Measurements from ENCODE around the gene DNAH2. TPM values are rescaled to one million over a fixed set of nuclear protein-coding genes. Genes with fewer than 3 reads are reported as not detected.

DNAH2 gene
- total RNA-seq, 1 experiment from 2014 or later = 0.17 TPM

DNA sequence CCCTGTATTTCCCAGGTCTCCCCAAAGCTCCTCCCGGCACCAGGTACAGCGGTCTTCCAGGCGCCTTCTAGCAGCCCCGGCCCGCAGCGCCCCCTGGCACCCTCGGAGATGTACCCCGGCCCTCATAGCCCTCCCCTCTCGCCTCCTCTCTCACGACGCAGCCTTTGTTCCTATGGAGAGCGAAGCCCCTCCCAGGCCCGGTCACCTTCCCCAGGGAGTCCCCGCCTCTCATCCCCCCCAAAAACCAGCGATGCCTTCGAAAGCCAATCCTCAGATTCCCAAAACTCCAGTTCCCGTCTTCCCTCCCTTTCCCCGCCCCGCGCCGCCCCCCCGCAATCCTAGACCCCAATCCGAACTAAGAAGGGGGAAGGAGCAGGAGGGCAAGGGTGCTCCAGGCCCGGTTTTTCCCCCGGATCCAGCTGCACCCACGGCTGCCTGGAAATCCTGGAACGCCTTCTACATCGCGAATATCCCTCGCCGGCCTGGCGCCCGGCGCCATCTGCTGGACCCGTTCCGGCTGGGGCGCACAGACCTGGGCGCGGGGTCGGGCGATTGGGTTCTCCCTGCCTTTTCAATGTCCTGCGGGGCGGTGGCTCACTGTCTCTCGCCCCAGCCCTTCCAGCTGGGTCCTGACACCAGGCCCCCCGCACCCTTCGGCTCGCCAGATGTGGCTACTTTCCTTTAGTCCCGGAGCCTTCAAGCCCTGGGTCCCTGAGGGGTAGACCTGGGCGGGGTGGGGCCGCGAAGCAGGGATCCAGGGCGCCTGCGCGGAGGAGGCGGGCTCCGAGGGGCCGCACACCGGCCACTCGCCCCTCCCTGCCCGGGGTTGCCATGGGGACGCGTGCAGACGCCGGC is at the start of gene DNAH2 (continued):
- TF ChIP-seq, protein P1, sequence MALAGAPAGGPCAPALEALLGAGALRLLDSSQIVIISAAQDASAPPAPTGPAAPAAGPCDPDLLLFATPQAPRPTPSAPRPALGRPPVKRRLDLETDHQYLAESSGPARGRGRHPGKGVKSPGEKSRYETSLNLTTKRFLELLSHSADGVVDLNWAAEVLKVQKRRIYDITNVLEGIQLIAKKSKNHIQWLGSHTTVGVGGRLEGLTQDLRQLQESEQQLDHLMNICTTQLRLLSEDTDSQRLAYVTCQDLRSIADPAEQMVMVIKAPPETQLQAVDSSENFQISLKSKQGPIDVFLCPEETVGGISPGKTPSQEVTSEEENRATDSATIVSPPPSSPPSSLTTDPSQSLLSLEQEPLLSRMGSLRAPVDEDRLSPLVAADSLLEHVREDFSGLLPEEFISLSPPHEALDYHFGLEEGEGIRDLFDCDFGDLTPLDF (CRISPR knock-in tag; IDR thresholded peaks at IDR 0.05) = peak; percentile 62; the same call in 1 of the 2 replicates
- TF ChIP-seq NR3C1 (CRISPR knock-in tag; conservative IDR thresholded peaks at IDR 0.05; ENCODE audit: low read depth) (no peak), ZNF317 (CRISPR knock-in tag; IDR thresholded peaks at IDR 0.05; ENCODE audit: borderline replicate concordance, low read depth) (no peak), RELA (CRISPR knock-in tag; IDR thresholded peaks at IDR 0.05; ENCODE audit: borderline replicate concordance) (no peak), JAZF1 (CRISPR knock-in tag; IDR thresholded peaks at IDR 0.05) (no peak), TCF7 (CRISPR knock-in tag; IDR thresholded peaks at IDR 0.05; ENCODE audit: low read depth) (no peak), NFATC4 (CRISPR knock-in tag; IDR thresholded peaks at IDR 0.05) (no peak), ZNF423 (CRISPR knock-in tag; IDR thresholded peaks at IDR 0.05) (no peak), ZNF671 (CRISPR knock-in tag; IDR thresholded peaks at IDR 0.05) (no peak), NR1H2 (CRISPR knock-in tag; IDR thresholded peaks at IDR 0.05) (no peak), FOXJ3 (CRISPR knock-in tag; IDR thresholded peaks at IDR 0.05; ENCODE audit: borderline replicate concordance) (no peak), ZNF219 (CRISPR knock-in tag; IDR thresholded peaks at IDR 0.05; ENCODE audit: borderline replicate concordance) (no peak), ATF1 (CRISPR knock-in tag; IDR thresholded peaks at IDR 0.05) (no peak), SOX15 (CRISPR knock-in tag; IDR thresholded peaks at IDR 0.05) (no peak)
- TF ChIP-seq, protein P2, sequence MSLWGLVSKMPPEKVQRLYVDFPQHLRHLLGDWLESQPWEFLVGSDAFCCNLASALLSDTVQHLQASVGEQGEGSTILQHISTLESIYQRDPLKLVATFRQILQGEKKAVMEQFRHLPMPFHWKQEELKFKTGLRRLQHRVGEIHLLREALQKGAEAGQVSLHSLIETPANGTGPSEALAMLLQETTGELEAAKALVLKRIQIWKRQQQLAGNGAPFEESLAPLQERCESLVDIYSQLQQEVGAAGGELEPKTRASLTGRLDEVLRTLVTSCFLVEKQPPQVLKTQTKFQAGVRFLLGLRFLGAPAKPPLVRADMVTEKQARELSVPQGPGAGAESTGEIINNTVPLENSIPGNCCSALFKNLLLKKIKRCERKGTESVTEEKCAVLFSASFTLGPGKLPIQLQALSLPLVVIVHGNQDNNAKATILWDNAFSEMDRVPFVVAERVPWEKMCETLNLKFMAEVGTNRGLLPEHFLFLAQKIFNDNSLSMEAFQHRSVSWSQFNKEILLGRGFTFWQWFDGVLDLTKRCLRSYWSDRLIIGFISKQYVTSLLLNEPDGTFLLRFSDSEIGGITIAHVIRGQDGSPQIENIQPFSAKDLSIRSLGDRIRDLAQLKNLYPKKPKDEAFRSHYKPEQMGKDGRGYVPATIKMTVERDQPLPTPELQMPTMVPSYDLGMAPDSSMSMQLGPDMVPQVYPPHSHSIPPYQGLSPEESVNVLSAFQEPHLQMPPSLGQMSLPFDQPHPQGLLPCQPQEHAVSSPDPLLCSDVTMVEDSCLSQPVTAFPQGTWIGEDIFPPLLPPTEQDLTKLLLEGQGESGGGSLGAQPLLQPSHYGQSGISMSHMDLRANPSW (CRISPR knock-in tag; conservative IDR thresholded peaks at IDR 0.05; ENCODE audit: low read depth) = no peak
- TF ChIP-seq, protein P3, sequence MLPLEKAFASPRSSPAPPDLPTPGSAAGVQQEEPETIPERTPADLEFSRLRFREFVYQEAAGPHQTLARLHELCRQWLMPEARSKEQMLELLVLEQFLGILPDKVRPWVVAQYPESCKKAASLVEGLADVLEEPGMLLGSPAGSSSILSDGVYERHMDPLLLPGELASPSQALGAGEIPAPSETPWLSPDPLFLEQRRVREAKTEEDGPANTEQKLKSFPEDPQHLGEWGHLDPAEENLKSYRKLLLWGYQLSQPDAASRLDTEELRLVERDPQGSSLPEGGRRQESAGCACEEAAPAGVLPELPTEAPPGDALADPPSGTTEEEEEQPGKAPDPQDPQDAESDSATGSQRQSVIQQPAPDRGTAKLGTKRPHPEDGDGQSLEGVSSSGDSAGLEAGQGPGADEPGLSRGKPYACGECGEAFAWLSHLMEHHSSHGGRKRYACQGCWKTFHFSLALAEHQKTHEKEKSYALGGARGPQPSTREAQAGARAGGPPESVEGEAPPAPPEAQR (CRISPR knock-in tag; IDR thresholded peaks at IDR 0.05) = no peak
- TF ChIP-seq, protein P4, sequence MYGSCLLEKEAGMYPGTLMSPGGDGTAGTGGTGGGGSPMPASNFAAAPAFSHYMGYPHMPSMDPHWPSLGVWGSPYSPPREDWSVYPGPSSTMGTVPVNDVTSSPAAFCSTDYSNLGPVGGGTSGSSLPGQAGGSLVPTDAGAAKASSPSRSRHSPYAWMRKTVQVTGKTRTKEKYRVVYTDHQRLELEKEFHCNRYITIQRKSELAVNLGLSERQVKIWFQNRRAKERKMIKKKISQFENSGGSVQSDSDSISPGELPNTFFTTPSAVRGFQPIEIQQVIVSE (CRISPR knock-in tag; IDR thresholded peaks at IDR 0.05; ENCODE audit: borderline replicate concordance) = no peak
- TF ChIP-seq, protein P5, sequence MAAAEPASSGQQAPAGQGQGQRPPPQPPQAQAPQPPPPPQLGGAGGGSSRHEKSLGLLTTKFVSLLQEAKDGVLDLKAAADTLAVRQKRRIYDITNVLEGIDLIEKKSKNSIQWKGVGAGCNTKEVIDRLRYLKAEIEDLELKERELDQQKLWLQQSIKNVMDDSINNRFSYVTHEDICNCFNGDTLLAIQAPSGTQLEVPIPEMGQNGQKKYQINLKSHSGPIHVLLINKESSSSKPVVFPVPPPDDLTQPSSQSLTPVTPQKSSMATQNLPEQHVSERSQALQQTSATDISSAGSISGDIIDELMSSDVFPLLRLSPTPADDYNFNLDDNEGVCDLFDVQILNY (CRISPR knock-in tag; IDR thresholded peaks at IDR 0.05) = 0 out of 2 replicates have a peak, but pooled peaks have one; percentile 60
- TF ChIP-seq, protein P6, sequence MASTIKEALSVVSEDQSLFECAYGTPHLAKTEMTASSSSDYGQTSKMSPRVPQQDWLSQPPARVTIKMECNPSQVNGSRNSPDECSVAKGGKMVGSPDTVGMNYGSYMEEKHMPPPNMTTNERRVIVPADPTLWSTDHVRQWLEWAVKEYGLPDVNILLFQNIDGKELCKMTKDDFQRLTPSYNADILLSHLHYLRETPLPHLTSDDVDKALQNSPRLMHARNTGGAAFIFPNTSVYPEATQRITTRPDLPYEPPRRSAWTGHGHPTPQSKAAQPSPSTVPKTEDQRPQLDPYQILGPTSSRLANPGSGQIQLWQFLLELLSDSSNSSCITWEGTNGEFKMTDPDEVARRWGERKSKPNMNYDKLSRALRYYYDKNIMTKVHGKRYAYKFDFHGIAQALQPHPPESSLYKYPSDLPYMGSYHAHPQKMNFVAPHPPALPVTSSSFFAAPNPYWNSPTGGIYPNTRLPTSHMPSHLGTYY (CRISPR knock-in tag; IDR thresholded peaks at IDR 0.05) = no peak
- TF ChIP-seq, protein P7, sequence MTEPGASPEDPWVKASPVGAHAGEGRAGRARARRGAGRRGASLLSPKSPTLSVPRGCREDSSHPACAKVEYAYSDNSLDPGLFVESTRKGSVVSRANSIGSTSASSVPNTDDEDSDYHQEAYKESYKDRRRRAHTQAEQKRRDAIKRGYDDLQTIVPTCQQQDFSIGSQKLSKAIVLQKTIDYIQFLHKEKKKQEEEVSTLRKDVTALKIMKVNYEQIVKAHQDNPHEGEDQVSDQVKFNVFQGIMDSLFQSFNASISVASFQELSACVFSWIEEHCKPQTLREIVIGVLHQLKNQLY (CRISPR knock-in tag; IDR thresholded peaks at IDR 0.05) = no peak
- TF ChIP-seq, protein P8, sequence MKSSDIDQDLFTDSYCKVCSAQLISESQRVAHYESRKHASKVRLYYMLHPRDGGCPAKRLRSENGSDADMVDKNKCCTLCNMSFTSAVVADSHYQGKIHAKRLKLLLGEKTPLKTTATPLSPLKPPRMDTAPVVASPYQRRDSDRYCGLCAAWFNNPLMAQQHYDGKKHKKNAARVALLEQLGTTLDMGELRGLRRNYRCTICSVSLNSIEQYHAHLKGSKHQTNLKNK (CRISPR knock-in tag; IDR thresholded peaks at IDR 0.05) = no peak
- TF ChIP-seq, protein P9, sequence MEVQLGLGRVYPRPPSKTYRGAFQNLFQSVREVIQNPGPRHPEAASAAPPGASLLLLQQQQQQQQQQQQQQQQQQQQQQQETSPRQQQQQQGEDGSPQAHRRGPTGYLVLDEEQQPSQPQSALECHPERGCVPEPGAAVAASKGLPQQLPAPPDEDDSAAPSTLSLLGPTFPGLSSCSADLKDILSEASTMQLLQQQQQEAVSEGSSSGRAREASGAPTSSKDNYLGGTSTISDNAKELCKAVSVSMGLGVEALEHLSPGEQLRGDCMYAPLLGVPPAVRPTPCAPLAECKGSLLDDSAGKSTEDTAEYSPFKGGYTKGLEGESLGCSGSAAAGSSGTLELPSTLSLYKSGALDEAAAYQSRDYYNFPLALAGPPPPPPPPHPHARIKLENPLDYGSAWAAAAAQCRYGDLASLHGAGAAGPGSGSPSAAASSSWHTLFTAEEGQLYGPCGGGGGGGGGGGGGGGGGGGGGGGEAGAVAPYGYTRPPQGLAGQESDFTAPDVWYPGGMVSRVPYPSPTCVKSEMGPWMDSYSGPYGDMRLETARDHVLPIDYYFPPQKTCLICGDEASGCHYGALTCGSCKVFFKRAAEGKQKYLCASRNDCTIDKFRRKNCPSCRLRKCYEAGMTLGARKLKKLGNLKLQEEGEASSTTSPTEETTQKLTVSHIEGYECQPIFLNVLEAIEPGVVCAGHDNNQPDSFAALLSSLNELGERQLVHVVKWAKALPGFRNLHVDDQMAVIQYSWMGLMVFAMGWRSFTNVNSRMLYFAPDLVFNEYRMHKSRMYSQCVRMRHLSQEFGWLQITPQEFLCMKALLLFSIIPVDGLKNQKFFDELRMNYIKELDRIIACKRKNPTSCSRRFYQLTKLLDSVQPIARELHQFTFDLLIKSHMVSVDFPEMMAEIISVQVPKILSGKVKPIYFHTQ (CRISPR knock-in tag; IDR thresholded peaks at IDR 0.05) = no peak
- TF ChIP-seq, protein P10, sequence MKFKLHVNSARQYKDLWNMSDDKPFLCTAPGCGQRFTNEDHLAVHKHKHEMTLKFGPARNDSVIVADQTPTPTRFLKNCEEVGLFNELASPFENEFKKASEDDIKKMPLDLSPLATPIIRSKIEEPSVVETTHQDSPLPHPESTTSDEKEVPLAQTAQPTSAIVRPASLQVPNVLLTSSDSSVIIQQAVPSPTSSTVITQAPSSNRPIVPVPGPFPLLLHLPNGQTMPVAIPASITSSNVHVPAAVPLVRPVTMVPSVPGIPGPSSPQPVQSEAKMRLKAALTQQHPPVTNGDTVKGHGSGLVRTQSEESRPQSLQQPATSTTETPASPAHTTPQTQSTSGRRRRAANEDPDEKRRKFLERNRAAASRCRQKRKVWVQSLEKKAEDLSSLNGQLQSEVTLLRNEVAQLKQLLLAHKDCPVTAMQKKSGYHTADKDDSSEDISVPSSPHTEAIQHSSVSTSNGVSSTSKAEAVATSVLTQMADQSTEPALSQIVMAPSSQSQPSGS (CRISPR knock-in tag; IDR thresholded peaks at IDR 0.05; ENCODE audit: borderline replicate concordance, low read depth) = no peak
